Vagina (tissue), 2 donors: ENCODE measurements around the gene UNC119B. TPM values are rescaled to one million over a fixed set of nuclear protein-coding genes. Genes with fewer than 3 reads are reported as not detected.
"Not testable (repeated sequence)": the region's sequence is repeated elsewhere in the genome, so short reads cannot be mapped to it uniquely, and the experiment has no call there.

Experiments
- DNase-seq, 2 donors: peaks; one replicate each; pipeline ENCODE4 v3.0.0-alpha.2; 2017; ENCODE audit errors: extremely low spot score in 2 of 2
- H3K27ac ChIP-seq: fragments of 200-600 bp; sonication (generic); one replicate; pipeline ENCODE4 v1.5.1; 2019
- H3K27me3 ChIP-seq: fragments of 200-600 bp; sonication (generic); one replicate; pipeline ENCODE4 v1.5.1; 2019
- H3K36me3 ChIP-seq, 2 donors: fragments of 200-600 bp; sonication (generic); one replicate each; pipeline ENCODE4 v1.5.1; 2017 to 2019
- H3K4me1 ChIP-seq: fragments of 200-600 bp; sonication (generic); one replicate; pipeline ENCODE4 v1.5.1; 2019
- H3K4me3 ChIP-seq, 2 donors: fragments of 200-600 bp; sonication (generic); 1 replicate in 1 of 2; 2 replicates in 1 of 2; pipeline ENCODE4 v1.5.1; 2016 to 2019
- H3K9me3 ChIP-seq: fragments of 200-600 bp; sonication (generic); one replicate; pipeline ENCODE4 v1.5.1; 2019
- CTCF ChIP-seq, 3 experiments: fragments of 450-650 bp in 2 of 3; fragments of 200-600 bp in 1 of 3; sonication (generic) in 1 of 3; IDR thresholded peaks; one replicate each; pipeline ENCODE4 v1.5.1; 2017 to 2019; ENCODE audit warnings: antibody characterized with exemption in 3 of 3, mild to moderate bottlenecking in 2 of 3, moderate library complexity in 2 of 3
- POLR2A ChIP-seq, 2 donors: fragments of 450-650 bp; IDR thresholded peaks; one replicate each; pipeline ENCODE4 v1.6.1; 2017; ENCODE audit warnings: antibody characterized with exemption in 2 of 2, mild to moderate bottlenecking in 2 of 2, moderate library complexity in 2 of 2
- POLR2AphosphoS5 ChIP-seq, 2 donors: sonication (generic); formaldehyde crosslinking; IDR thresholded peaks; one replicate each; pipeline ENCODE4 v1.9.0; 2017; ENCODE audit warnings: antibody characterized with exemption in 2 of 2, mild to moderate bottlenecking in 2 of 2, low read depth in 1 of 2; ENCODE audit not compliant: insufficient read depth in 1 of 2
- intact Hi-C: fragments of 100-400 bp; cut with DNase I; formaldehyde crosslinking; loops from one replicate; pipeline ENCODE4 v1.15.1; 2023
- total RNA-seq: library from RNA; depleted of rRNA; stranded (reverse); fragments of >200 nt; gene quantifications from one replicate; pipeline ENCODE4 v1.2.3, GENCODE V29; 2016

Gene UNC119B
- total RNA-seq, 1 donor from 2014 or later = 16.0 TPM

- no peaks in the 10 kb centered on the region for H3K9me3 ChIP-seq
- TF ChIP-seq CTCF (IDR thresholded peaks at IDR 0.05) (no peak), POLR2AphosphoS5 (IDR thresholded peaks at IDR 0.05; ENCODE audit: insufficient read depth in 1 of 2, low read depth in 1 of 2) (no peak)
Measured at GRCh38 chr12:120666571-120667390, 43.5 kb upstream of the UNC119B start.

GRCh38 chr12:120668091-120668867 is 42.0 kb upstream of the UNC119B start:
- H3K36me3 ChIP-seq = no peaks in the 10 kb centered on the region
- intact Hi-C loops = no loop called here
- no peaks in the 10 kb centered on the region for H3K9me3 ChIP-seq

More at GRCh38 chr12:120666571-120667390, 43.5 kb upstream of the UNC119B start:
- H3K4me3 ChIP-seq = peak overlapping the region in 1 of 2 donors; percentile 10
- intact Hi-C loops = no loop called here
- no peaks in the 10 kb centered on the region for H3K27me3 ChIP-seq
- no peak for DNase-seq
- no peak overlapping the region for H3K27ac ChIP-seq
- H3K4me1 ChIP-seq = peaks cover 10% of the 10 kb centered on the region
- no peaks in the 10 kb centered on the region for H3K36me3 ChIP-seq

GRCh38 chr12:120668868-120669840 is 41.1 kb upstream of the UNC119B start:
- peaks cover 10% of the 10 kb centered on the region for H3K4me1 ChIP-seq
- intact Hi-C loops = no loop called here
- no peak overlapping the region for H3K27ac ChIP-seq
- no peak for DNase-seq
- TF ChIP-seq CTCF (IDR thresholded peaks at IDR 0.05) = no peak
- no peak for TF ChIP-seq POLR2A (IDR thresholded peaks at IDR 0.05)
- no peak for TF ChIP-seq POLR2AphosphoS5 (IDR thresholded peaks at IDR 0.05; ENCODE audit: insufficient read depth in 1 of 2, low read depth in 1 of 2)
- H3K36me3 ChIP-seq = no peaks in the 10 kb centered on the region
- H3K4me3 ChIP-seq = no peak overlapping the region
- no peaks in the 10 kb centered on the region for H3K9me3 ChIP-seq
- no peaks in the 10 kb centered on the region for H3K27me3 ChIP-seq

More at GRCh38 chr12:120668091-120668867, 42.0 kb upstream of the UNC119B start:
- peaks cover 10% of the 10 kb centered on the region for H3K4me1 ChIP-seq
- no peak overlapping the region for H3K27ac ChIP-seq
- no peak for DNase-seq
- no peaks in the 10 kb centered on the region for H3K27me3 ChIP-seq
- H3K4me3 ChIP-seq = no peak overlapping the region
- no peak for TF ChIP-seq CTCF (IDR thresholded peaks at IDR 0.05)
- no peak for TF ChIP-seq POLR2AphosphoS5 (IDR thresholded peaks at IDR 0.05; ENCODE audit: insufficient read depth in 1 of 2, low read depth in 1 of 2)
- no peak for TF ChIP-seq POLR2A (IDR thresholded peaks at IDR 0.05)

GRCh38 chr12:120670237-120670636 is 40.0 kb upstream of the UNC119B start:
- H3K36me3 ChIP-seq, intact Hi-C loops, DNase-seq, H3K4me3 ChIP-seq, H3K27me3 ChIP-seq, H3K9me3 ChIP-seq, H3K27ac ChIP-seq, H3K4me1 ChIP-seq: not testable (repeated sequence)

- Histone ChIP-seq H3K9me3 (no peaks in the 10 kb centered on the region), H3K4me1 (peaks cover 10% of the 10 kb centered on the region), H3K4me3 (no peak overlapping the region), H3K36me3 (no peaks in the 10 kb centered on the region), H3K27me3 (no peaks in the 10 kb centered on the region), H3K27ac (no peak overlapping the region)
- TF ChIP-seq POLR2A (IDR thresholded peaks at IDR 0.05) (no peak), CTCF (IDR thresholded peaks at IDR 0.05) (no peak), POLR2AphosphoS5 (IDR thresholded peaks at IDR 0.05; ENCODE audit: insufficient read depth in 1 of 2, low read depth in 1 of 2) (no peak)
- intact Hi-C loops = no loop called here
- DNase-seq = no peak
Measured at GRCh38 chr12:120670667-120671066, 39.6 kb upstream of the UNC119B start.
